ENCODE measurements around the gene ATP2C1. TPM values are rescaled to one million over a fixed set of nuclear protein-coding genes. Genes with fewer than 3 reads are reported as not detected.

The ATP2C1 gene
- total and polyA plus RNA-seq, 2 donors (not counting 1 experiment from before 2014, with no cell fraction given) = 23.9 to 59.2 TPM

- WGBS (ENCODE audit: insufficient coverage) = no CpG with 5 or more reads among the region's 1 CpG
- Mint-ChIP-seq H3K27ac (no peak overlapping the region), H3K9me3 (ENCODE audit: insufficient read depth) (no peaks in the 10 kb centered on the region), H3K4me3 (no peak overlapping the region), H3K4me1 (peaks cover 65% of the 10 kb centered on the region), H3K27me3 (no peaks in the 10 kb centered on the region)
- H4K20me1 ChIP-seq (ENCODE audit: control insufficient read depth, insufficient read depth, low read length, poor library complexity, severe bottlenecking) = peaks cover 33% of the 10 kb centered on the region
- no peak overlapping the region for H3K4me3 ChIP-seq (ENCODE audit: control extremely low read depth in 1 of 5, extremely low read depth in 1 of 5, insufficient read depth in 1 of 5, low read depth in 2 of 5, low read length in 4 of 5)
- no peak for ATAC-seq (ENCODE audit: low read depth)
- intact Hi-C loops (cut with micrococcal nuclease) = no loop called here
- H3K4me1 ChIP-seq (ENCODE audit: control insufficient read depth in 2 of 2, insufficient read depth in 2 of 2, low read length in 2 of 2) = peaks cover 21 to 24% of the 10 kb centered on the region in 2 donors
- no peaks in the 10 kb centered on the region for H3K9me3 ChIP-seq (ENCODE audit: control extremely low read depth in 1 of 3, control insufficient read depth in 2 of 3, insufficient read depth in 1 of 3, low read length in 2 of 3)
- peaks cover 88% of the 10 kb centered on the region for H3K79me2 ChIP-seq (ENCODE audit: control insufficient read depth, insufficient read depth, low read length)
- H3K27me3 ChIP-seq (replicated peaks in 1 of 4; ENCODE audit: control extremely low read depth in 1 of 4, control insufficient read depth in 3 of 4, insufficient read depth in 4 of 4, low read length in 3 of 4) = no peaks in the 10 kb centered on the region
- DNase-seq = no peak
- no peak overlapping the region for H3K9ac ChIP-seq (ENCODE audit: low read length)
- CTCF ChIA-PET = no interaction called here
- no peaks in the 10 kb centered on the region for H3K36me3 ChIP-seq (replicated peaks in 1 of 2; ENCODE audit: control extremely low read depth in 1 of 2, control insufficient read depth in 1 of 2, extremely low read depth in 1 of 2, insufficient read depth in 2 of 2, low read length in 1 of 2)
- POLR2A ChIA-PET = no interaction called here
- TF ChIP-seq CTCF (IDR thresholded peaks at IDR 0.05) (no peak), EZH2 (IDR thresholded peaks at IDR 0.05; ENCODE audit: borderline replicate concordance, insufficient read depth, low read depth, low read length, poor library complexity, severe bottlenecking) (no peak)
- no peak overlapping the region for H3K4me2 ChIP-seq (replicated peaks; ENCODE audit: low read depth, low read length, poor library complexity, severe bottlenecking)
- no peak overlapping the region for H2AFZ ChIP-seq (ENCODE audit: insufficient read depth, low read depth, low read length, poor library complexity, severe bottlenecking)
- H3K27ac ChIP-seq (ENCODE audit: low read length in 2 of 2) = no peak overlapping the region
Observed at GRCh38 chr3:130904491-130904890, 10.6 kb downstream of the ATP2C1 start.

DNA sequence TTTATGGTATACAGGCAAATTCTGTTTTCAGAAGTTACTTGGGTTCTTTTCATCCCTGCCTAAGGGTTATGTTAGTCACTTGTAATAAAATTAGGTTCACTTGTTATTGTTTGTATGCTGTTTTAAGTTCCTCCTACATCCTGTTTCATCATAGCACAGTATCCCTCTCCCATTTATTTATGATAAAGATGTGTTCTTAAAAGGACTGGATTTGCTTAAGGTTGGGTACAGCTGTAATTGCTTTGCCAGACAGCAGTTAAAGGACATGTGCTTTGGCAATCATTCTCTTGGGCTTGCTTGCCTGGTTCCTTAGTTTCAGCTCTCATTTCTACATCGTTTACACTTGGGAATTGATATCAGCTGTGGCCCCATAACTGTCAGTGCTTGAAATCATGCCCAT lies 11.7 kb downstream of the ATP2C1 start:
- Histone ChIP-seq H3K4me3 (ENCODE audit: control extremely low read depth in 1 of 5, extremely low read depth in 1 of 5, insufficient read depth in 1 of 5, low read depth in 2 of 5, low read length in 4 of 5) (no peak overlapping the region), H4K20me1 (ENCODE audit: control insufficient read depth, insufficient read depth, low read length, poor library complexity, severe bottlenecking) (peaks cover 33% of the 10 kb centered on the region), H3K27me3 (replicated peaks in 1 of 4; ENCODE audit: control extremely low read depth in 1 of 4, control insufficient read depth in 3 of 4, insufficient read depth in 4 of 4, low read length in 3 of 4) (no peaks in the 10 kb centered on the region), H3K27ac (ENCODE audit: low read length in 2 of 2) (no peak overlapping the region), H2AFZ (ENCODE audit: insufficient read depth, low read depth, low read length, poor library complexity, severe bottlenecking) (no peak overlapping the region), H3K4me2 (replicated peaks; ENCODE audit: low read depth, low read length, poor library complexity, severe bottlenecking) (no peak overlapping the region), H3K9me3 (ENCODE audit: control extremely low read depth in 1 of 3, control insufficient read depth in 2 of 3, insufficient read depth in 1 of 3, low read length in 2 of 3) (no peaks in the 10 kb centered on the region), H3K36me3 (replicated peaks in 1 of 2; ENCODE audit: control extremely low read depth in 1 of 2, control insufficient read depth in 1 of 2, extremely low read depth in 1 of 2, insufficient read depth in 2 of 2, low read length in 1 of 2) (no peaks in the 10 kb centered on the region), H3K9ac (ENCODE audit: low read length) (no peak overlapping the region), H3K79me2 (ENCODE audit: control insufficient read depth, insufficient read depth, low read length) (peaks cover 87% of the 10 kb centered on the region), H3K4me1 (ENCODE audit: control insufficient read depth in 2 of 2, insufficient read depth in 2 of 2, low read length in 2 of 2) (peaks cover 21 to 24% of the 10 kb centered on the region in 2 donors)
- no peak for TF ChIP-seq CTCF (IDR thresholded peaks at IDR 0.05)
- no peak for TF ChIP-seq EZH2 (IDR thresholded peaks at IDR 0.05; ENCODE audit: borderline replicate concordance, insufficient read depth, low read depth, low read length, poor library complexity, severe bottlenecking)
- no peaks in the 10 kb centered on the region for H3K9me3 Mint-ChIP-seq (ENCODE audit: insufficient read depth)
- H3K27me3 Mint-ChIP-seq = no peaks in the 10 kb centered on the region
- ChIA-PET CTCF (interaction anchor here (1.2 kb wide), 2 partner anchors 11 to 13 kb away, joined by 4 read pairs; no protein-coding TSS in a partner anchor), POLR2A (no interaction called here)
- intact Hi-C loops (cut with micrococcal nuclease) = no loop called here
- no peak overlapping the region for H3K27ac Mint-ChIP-seq
- H3K4me1 Mint-ChIP-seq = peaks cover 63% of the 10 kb centered on the region
- no peak for DNase-seq
- WGBS (ENCODE audit: insufficient coverage) = 20% methylated on average over 1 of the region's 1 CpG
- no peak for ATAC-seq (ENCODE audit: low read depth)
- H3K4me3 Mint-ChIP-seq = no peak overlapping the region

Data from B cell (primary cell).